ENCODE data around the gene ZDHHC7. TPM values are rescaled to one million over a fixed set of nuclear protein-coding genes. Genes with fewer than 3 reads are reported as not detected.

Gene ZDHHC7
- total and polyA plus RNA-seq, 2 of the 8 experiments (the other 6 are each of a cell fraction or from before 2014, with no cell fraction given): 40.5 to 56.3 TPM

GRCh38 chr16:85037721-85038120, 26.4 kb upstream of the ZDHHC7 start:
- Histone ChIP-seq H3K79me1 (ENCODE audit: low read depth, low read length) (no peaks in the 10 kb centered on the region), H3K9me3 (ENCODE audit: insufficient read depth in 2 of 2, low read depth in 1 of 2, low read length in 1 of 2) (no peaks in the 10 kb centered on the region), H4K91ac (replicated peaks; ENCODE audit: insufficient read length, low read length) (no peak overlapping the region), H2BK120ac (replicated peaks; ENCODE audit: low read depth, low read length) (no peak overlapping the region), H2AK5ac (ENCODE audit: low read depth, low read length) (no peak overlapping the region), H2BK15ac (ENCODE audit: low read length) (no peak overlapping the region), H3K9ac (replicated peaks in 1 of 4; ENCODE audit: extremely low read depth in 1 of 4, low read depth in 3 of 4, low read length in 3 of 4) (no peak overlapping the region), H3K23me2 (ENCODE audit: low read depth, low read length) (no peaks in the 10 kb centered on the region), H3K4ac (replicated peaks; ENCODE audit: insufficient read length, low read depth, low read length) (no peak overlapping the region), H3K14ac (ENCODE audit: insufficient read length) (no peak overlapping the region), H2BK5ac (ENCODE audit: low read depth, low read length) (no peak overlapping the region), H3K23ac (ENCODE audit: insufficient read length) (no peak overlapping the region), H2AFZ (ENCODE audit: low read length) (no peak overlapping the region), H3K27ac (ENCODE audit: low read depth, low read length) (no peak overlapping the region), H3K56ac (replicated peaks; ENCODE audit: insufficient read length, low read depth, low read length) (no peak overlapping the region), H3K4me3 (ENCODE audit: extremely low read depth in 1 of 4, insufficient read depth in 2 of 4, low read depth in 3 of 4, low read length in 4 of 4) (no peak overlapping the region), H3K18ac (ENCODE audit: extremely low read depth, low read length) (no peak overlapping the region), H4K5ac (ENCODE audit: insufficient read length, low read depth, low read length) (no peak overlapping the region), H2BK12ac (ENCODE audit: low read depth, low read length) (no peak overlapping the region), H3K79me2 (ENCODE audit: control insufficient read depth in 1 of 2, insufficient read depth in 2 of 2, low read length in 2 of 2) (no peaks in the 10 kb centered on the region), H4K8ac (ENCODE audit: extremely low read depth, insufficient read depth, low read length) (no peak overlapping the region), H2BK20ac (ENCODE audit: low read length) (no peak overlapping the region), H3K4me1 (replicated peaks in 1 of 4; ENCODE audit: control insufficient read depth in 3 of 4, insufficient read depth in 4 of 4, low read length in 3 of 4) (peaks cover 0 to 2% (median 0%) of the 10 kb centered on the region in 4 experiments; a peak in 2 of 7 replicates), H3K36me3 (ENCODE audit: control insufficient read depth in 2 of 4, insufficient read depth in 4 of 4, low read length in 3 of 4) (no peaks in the 10 kb centered on the region), H3K27me3 (replicated peaks in 1 of 4; ENCODE audit: control insufficient read depth in 3 of 4, extremely low read depth in 1 of 4, insufficient read depth in 3 of 4, low read length in 3 of 4) (no peaks in the 10 kb centered on the region; a peak in 1 of 7 replicates), H3K4me2 (ENCODE audit: insufficient read depth in 1 of 2, low read depth in 2 of 2, low read length in 2 of 2) (no peak overlapping the region), H4K20me1 (replicated peaks in 1 of 2; ENCODE audit: control insufficient read depth in 1 of 2, insufficient read depth in 2 of 2, low read length in 2 of 2) (peaks cover 3 to 6% of the 10 kb centered on the region in 2 experiments)
- ChIA-PET CTCF (ENCODE audit: partially characterized antibody) (interaction anchor here (1.5 to 2.1 kb wide), 2 partner anchors 10 to 18 kb away, joined by 3 to 4 read pairs; partner anchors contain the start of gene KIAA0513), POLR2A (ENCODE audit: partially characterized antibody) (no interaction called here)
- no peak for TF ChIP-seq USF2 (IDR thresholded peaks at IDR 0.05; ENCODE audit: low read length)
- TF ChIP-seq JUN (IDR thresholded peaks at IDR 0.05; ENCODE audit: low read depth, low read length): no peak
- FAIRE-seq (no peak), DNase-seq (ENCODE audit: low read depth in 1 of 2, low spot score in 2 of 2) (no peak)
- 87% methylated on average over 5 of the region's 5 CpGs; no CpG with 5 or more reads in 1 of the 2 experiments for WGBS, 2 experiments (ENCODE audit: extremely low coverage in 1 of 2, insufficient coverage in 1 of 2, insufficient read length in 1 of 2, insufficient replicate concordance in 2 of 2, low coverage in 1 of 2, low lambda C conversion rate in 2 of 2, missing lambda C conversion rate in 1 of 2)

All from H1 (cell line).